ENCODE data around the gene GALNTL6.

Gene GALNTL6

DNA sequence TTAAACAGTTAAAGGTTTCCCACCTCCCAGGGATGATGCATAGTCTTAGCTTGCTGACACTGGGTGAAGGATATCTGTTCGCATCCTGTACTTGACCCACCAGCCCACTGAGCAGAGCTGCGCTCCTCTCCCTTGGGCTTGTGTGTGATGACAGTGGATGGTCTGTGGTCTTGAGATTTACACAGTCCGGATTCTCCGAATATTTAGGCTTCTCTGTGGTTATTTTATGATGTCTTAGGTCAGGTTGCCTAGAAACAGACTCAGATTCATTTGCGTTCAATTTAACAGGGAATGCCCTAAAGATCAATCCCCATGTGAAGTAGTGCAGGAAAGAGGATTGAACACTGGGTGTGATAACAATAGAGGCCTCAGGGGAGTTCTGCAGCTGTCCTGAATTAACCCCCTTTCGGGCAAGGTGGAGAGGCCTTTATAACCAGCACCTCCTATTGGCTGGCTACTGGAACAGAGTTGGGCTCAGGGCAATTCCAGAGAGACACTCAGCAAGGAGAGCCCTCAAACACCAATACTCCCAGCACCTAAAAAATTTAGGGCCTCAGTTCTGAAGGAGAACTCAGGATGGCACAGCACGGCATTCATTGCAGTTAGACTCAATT lies 702.2 kb downstream of the GALNTL6 start:
- no peak for TF ChIP-seq CTCF (IDR thresholded peaks at IDR 0.05; ENCODE audit: low read depth, low read length)
- no peak for DNase-seq (ENCODE audit: extremely low read depth, low read depth)

GRCh38 chr4:172517391-172517790 lies 704.2 kb downstream of the GALNTL6 start:
- DNase-seq (ENCODE audit: extremely low read depth, low read depth), result no peak
- TF ChIP-seq CTCF (IDR thresholded peaks at IDR 0.05; ENCODE audit: low read depth, low read length), result no peak

- TF ChIP-seq CTCF (IDR thresholded peaks at IDR 0.05; ENCODE audit: low read depth, low read length), result no peak
Measured at GRCh38 chr4:172521248-172521647, 708.0 kb downstream of the GALNTL6 start.

DNA sequence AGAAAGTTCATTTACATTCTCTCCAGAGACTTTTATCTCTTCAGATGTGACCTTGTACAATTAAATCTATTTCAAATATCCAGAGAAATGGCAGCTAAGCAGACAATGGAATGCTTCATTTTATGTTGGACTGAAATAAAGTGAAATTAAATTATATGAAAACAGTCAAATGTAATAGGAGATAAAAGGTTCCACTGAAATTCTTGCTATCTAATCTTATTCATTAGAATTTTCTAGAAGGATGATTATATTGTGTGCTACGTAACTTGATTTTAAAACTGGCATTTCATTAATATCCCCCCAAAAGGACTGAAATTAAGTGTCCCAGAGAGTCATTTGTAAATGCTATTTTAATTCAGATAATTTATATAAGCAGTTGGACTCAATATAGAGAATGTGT lies 708.5 kb downstream of the GALNTL6 start:
- TF ChIP-seq CTCF (IDR thresholded peaks at IDR 0.05; ENCODE audit: low read depth, low read length), result no peak

More at GRCh38 chr4:172521248-172521647, 708.0 kb downstream of the GALNTL6 start:
- DNase-seq (ENCODE audit: extremely low read depth, low read depth), result no peak

GRCh38 chr4:172543249-172543648 lies 730.0 kb downstream of the GALNTL6 start:
- no peak for DNase-seq (ENCODE audit: extremely low read depth, low read depth)
- TF ChIP-seq CTCF (IDR thresholded peaks at IDR 0.05; ENCODE audit: low read depth, low read length), result no peak

More for the DNA sequence above, 708.5 kb downstream of the GALNTL6 start:
- DNase-seq (ENCODE audit: extremely low read depth, low read depth), result no peak

DNA sequence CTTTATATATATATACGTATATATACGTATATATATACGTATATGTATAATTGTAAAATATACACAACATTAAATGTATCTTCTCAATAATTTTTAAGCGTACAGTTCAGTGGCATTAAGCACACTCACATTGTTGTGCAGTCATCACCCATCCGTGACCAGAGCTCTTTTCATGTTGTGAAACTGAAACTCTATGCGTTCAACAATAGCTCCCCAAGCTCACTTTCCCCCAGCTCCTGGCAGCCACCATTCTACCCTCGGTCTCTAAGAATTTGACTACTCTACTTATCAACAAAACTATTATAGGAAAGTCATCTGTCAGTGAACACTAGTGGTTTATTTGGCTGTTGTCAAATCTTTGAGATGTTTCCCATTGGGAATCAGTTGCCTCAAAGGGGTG lies 733.6 kb downstream of the GALNTL6 start:
- no peak for DNase-seq (ENCODE audit: extremely low read depth, low read depth)
- TF ChIP-seq CTCF (IDR thresholded peaks at IDR 0.05; ENCODE audit: low read depth, low read length), result no peak

- DNase-seq (ENCODE audit: extremely low read depth, low read depth), result no peak
- no peak for TF ChIP-seq CTCF (IDR thresholded peaks at IDR 0.05; ENCODE audit: low read depth, low read length)
Measured at GRCh38 chr4:172547724-172548123, 734.5 kb downstream of the GALNTL6 start.

Data from AG09319 (cell line).